ENCODE results near the gene RAB31. TPM values are rescaled to one million over a fixed set of nuclear protein-coding genes. Genes with fewer than 3 reads are reported as not detected.

The RAB31 gene
- total and polyA plus RNA-seq, 5 experiments from 2014 or later, result 0.74 to 2.2 (median 1.3) TPM

- POLR2A ChIA-PET, result no interaction called here
- no peaks in the 10 kb centered on the region for H3K36me3 Mint-ChIP-seq
- no peaks in the 10 kb centered on the region for H3K9me3 Mint-ChIP-seq
- H3K4me1 Mint-ChIP-seq, result peaks cover 3 to 16% (median 10%) of the 10 kb centered on the region in 4 donors
- no peak overlapping the region for H3K27ac Mint-ChIP-seq
- H3K4me3 Mint-ChIP-seq, result no peak overlapping the region
- DNase-seq (no peak), ATAC-seq (no peak)
- H3K27me3 Mint-ChIP-seq, result peaks cover 7 to 35% (median 15%) of the 10 kb centered on the region in 5 donors
Measured at GRCh38 chr18:9737472-9738121, 29.5 kb downstream of the RAB31 start.

GRCh38 chr18:9738266-9738969, 30.3 kb downstream of the RAB31 start:
- H3K4me1 Mint-ChIP-seq, result peaks cover 3 to 16% (median 10%) of the 10 kb centered on the region in 4 donors
- POLR2A ChIA-PET, result no interaction called here
- DNase-seq (no peak), ATAC-seq (no peak)
- H3K27ac Mint-ChIP-seq, result no peak overlapping the region
- no peaks in the 10 kb centered on the region for H3K9me3 Mint-ChIP-seq
- no peak overlapping the region for H3K4me3 Mint-ChIP-seq
- H3K36me3 Mint-ChIP-seq, result no peaks in the 10 kb centered on the region
- H3K27me3 Mint-ChIP-seq, result peaks cover 3 to 30% (median 11%) of the 10 kb centered on the region in 5 donors

DNA sequence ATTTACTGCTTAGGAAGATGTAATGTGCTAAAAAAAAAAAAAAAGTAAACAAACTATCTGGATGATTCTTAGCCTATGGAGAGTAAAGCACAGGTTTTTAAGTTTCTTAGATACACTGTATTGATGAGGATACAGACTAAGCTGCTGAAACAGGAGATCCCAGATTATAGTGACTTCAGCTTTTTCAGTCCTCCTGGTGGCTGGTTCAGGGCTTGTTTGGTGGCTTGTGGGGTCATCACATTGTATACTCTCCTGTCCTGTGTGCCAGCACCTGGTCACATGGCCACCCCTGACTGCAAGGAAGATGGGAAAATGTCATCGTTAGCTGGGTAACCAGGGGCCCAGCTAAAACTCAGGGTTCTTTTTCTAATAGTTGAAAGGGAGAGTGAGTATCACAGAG, 31.4 kb downstream of the RAB31 start:
- Mint-ChIP-seq H3K27me3 (peaks cover 5 to 31% (median 12%) of the 10 kb centered on the region in 5 donors), H3K9me3 (no peaks in the 10 kb centered on the region), H3K27ac (no peak overlapping the region), H3K4me3 (no peak overlapping the region), H3K36me3 (no peaks in the 10 kb centered on the region), H3K4me1 (peaks cover 0 to 12% (median 5%) of the 10 kb centered on the region in 4 donors)
- DNase-seq (no peak), ATAC-seq (no peak)
- POLR2A ChIA-PET, result no interaction called here

GRCh38 chr18:9740071-9740470, 32.0 kb downstream of the RAB31 start:
- DNase-seq (no peak), ATAC-seq (no peak)
- Mint-ChIP-seq H3K9me3 (peaks cover 0 to under 1% (median 0%) of the 10 kb centered on the region in 9 donors), H3K4me1 (peaks cover 0 to 9% (median 2%) of the 10 kb centered on the region in 4 donors), H3K27me3 (peaks cover 5 to 31% (median 15%) of the 10 kb centered on the region in 5 donors), H3K36me3 (no peaks in the 10 kb centered on the region), H3K27ac (no peak overlapping the region), H3K4me3 (no peak overlapping the region)
- POLR2A ChIA-PET, result no interaction called here

DNA sequence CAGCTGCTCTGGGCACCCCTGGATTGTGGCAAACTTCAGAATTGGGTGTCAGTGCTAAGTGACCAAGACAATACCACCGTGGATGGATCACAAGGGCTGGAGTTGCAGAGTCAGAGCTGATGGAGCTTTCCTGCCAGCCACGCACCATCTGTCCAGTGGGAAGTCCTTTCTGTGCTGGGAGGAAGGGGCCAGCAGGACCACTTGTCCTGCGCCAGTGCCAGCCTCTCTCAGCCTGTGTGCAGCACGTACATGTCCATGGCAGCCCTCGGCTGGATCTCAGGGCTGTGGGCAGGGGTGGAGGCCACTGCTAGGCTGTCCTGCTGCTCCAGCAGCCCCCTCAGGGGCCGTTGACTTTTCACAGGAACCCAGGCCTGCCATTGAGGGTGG, 33.3 kb downstream of the RAB31 start:
- POLR2A ChIA-PET, result interaction anchor here (0.6 kb wide), 1 partner anchor 15 kb away, joined by 3 read pairs; no protein-coding TSS in a partner anchor
- DNase-seq, result no peak
- Mint-ChIP-seq H3K27ac (no peak overlapping the region), H3K4me3 (no peak overlapping the region), H3K9me3 (peaks cover 0 to 1% (median 0%) of the 10 kb centered on the region in 9 donors), H3K4me1 (no peaks in the 10 kb centered on the region), H3K27me3 (peaks cover 5 to 30% (median 15%) of the 10 kb centered on the region in 5 donors), H3K36me3 (no peaks in the 10 kb centered on the region)
- no peak for ATAC-seq

- no peak for DNase-seq
- H3K4me1 Mint-ChIP-seq, result no peaks in the 10 kb centered on the region
- POLR2A ChIA-PET, result interaction anchor here (0.6 kb wide), 1 partner anchor 14 kb away, joined by 3 read pairs; no protein-coding TSS in a partner anchor
- no peaks in the 10 kb centered on the region for H3K36me3 Mint-ChIP-seq
- H3K27me3 Mint-ChIP-seq, result peaks cover 5 to 30% (median 15%) of the 10 kb centered on the region in 5 donors
- no peak for ATAC-seq
- H3K27ac Mint-ChIP-seq, result peak overlapping the region in 1 of 10 donors; percentile 67
- H3K4me3 Mint-ChIP-seq, result no peak overlapping the region
- peaks cover 0 to 1% (median 0%) of the 10 kb centered on the region in 9 donors for H3K9me3 Mint-ChIP-seq
Measured at GRCh38 chr18:9741793-9742523, 33.9 kb downstream of the RAB31 start.

DNA sequence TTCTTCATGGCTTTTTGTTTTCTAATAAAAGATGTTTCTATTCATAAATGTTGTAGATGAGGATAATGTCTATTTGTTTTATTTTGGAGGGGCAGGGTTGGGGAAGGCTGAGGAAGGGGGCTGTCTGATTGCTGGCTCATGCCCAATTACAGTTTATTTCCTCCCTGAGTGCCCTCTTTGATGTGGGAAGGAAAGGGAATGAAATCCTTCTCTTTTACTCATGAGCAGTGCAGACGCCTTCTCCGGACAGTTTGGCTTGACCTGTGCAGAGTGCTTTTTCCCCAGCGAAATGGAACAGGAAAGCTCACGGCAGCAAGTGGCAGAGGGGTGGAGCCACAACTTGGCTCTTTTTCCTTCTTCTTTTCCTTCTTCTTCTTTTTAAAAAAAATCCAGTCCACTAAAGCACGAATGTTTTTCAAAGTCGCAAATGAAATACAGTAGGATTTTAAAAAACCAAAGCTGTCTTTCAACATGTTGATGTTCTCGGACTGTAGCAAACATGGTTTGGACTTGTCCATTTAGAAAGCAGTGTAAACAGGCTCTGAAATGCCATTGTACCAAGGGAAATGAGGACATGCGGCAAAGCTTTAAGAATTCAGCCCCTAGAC, 34.5 kb downstream of the RAB31 start:
- Mint-ChIP-seq H3K27me3 (peaks cover 5 to 30% (median 15%) of the 10 kb centered on the region in 5 donors), H3K4me3 (no peak overlapping the region), H3K9me3 (peaks cover 0 to 1% (median 0%) of the 10 kb centered on the region in 9 donors), H3K27ac (no peak overlapping the region), H3K36me3 (no peaks in the 10 kb centered on the region), H3K4me1 (no peaks in the 10 kb centered on the region)
- DNase-seq (no peak), ATAC-seq (no peak)
- POLR2A ChIA-PET, result no interaction called here

DNA sequence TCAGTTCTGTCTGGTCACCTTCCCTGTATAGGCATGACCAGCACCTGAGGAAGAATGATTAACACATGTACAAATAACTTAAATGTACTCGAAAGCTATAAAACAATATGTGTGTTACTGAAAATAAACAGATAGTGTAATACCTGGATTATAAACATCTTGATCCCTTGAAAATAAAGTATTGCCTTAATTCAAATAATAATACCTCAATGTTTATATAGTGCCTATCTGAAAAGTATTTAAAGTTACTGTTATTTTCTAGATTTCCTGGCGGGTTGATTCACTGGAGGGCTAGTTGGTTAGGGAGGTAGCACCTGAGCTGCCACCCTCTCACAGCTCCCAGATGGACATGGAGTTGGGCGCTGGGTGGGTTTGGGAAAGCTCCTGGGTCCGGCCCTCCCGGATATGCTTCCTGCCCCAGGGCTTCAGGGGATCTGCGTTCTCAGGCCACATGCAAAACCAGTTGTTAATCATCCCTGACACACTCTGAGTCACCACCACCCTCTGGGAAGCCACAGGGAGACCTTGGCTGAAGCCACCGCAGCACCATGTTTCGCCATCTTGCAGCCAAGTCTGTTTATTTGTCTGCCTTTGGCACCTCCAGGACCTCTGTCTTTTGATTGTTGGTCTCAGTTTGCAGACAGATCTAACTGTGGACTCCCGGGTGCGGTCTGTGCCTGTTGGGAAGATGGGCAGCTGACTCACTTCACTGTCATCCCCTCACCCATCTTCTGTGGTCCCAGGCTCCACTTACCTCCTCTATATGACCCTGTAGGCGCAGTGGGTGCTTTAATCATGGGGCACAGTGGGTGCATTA, 35.3 kb downstream of the RAB31 start:
- POLR2A ChIA-PET, result no interaction called here
- DNase-seq (no peak), ATAC-seq (no peak)
- Mint-ChIP-seq H3K36me3 (no peaks in the 10 kb centered on the region), H3K9me3 (peaks cover 0 to 1% (median 0%) of the 10 kb centered on the region in 9 donors), H3K4me1 (no peaks in the 10 kb centered on the region), H3K4me3 (no peak overlapping the region), H3K27ac (no peak overlapping the region), H3K27me3 (peaks cover 5 to 26% (median 15%) of the 10 kb centered on the region in 5 donors)

GRCh38 chr18:9746958-9747357, 38.9 kb downstream of the RAB31 start:
- H3K36me3 Mint-ChIP-seq, result no peaks in the 10 kb centered on the region
- no peaks in the 10 kb centered on the region for H3K4me1 Mint-ChIP-seq
- H3K27ac Mint-ChIP-seq, result no peak overlapping the region
- no peak for DNase-seq
- no peak overlapping the region for H3K4me3 Mint-ChIP-seq
- peaks cover 0 to 1% (median 0%) of the 10 kb centered on the region in 9 donors for H3K9me3 Mint-ChIP-seq
- POLR2A ChIA-PET, result no interaction called here
- no peak for ATAC-seq
- peaks cover 5 to 19% (median 10%) of the 10 kb centered on the region in 5 donors for H3K27me3 Mint-ChIP-seq

GRCh38 chr18:9749611-9750010, 41.5 kb downstream of the RAB31 start:
- ATAC-seq, result no peak
- POLR2A ChIA-PET, result no interaction called here
- Mint-ChIP-seq H3K36me3 (no peaks in the 10 kb centered on the region), H3K27ac (no peak overlapping the region), H3K27me3 (peaks cover 0 to 2% (median 0%) of the 10 kb centered on the region in 5 donors), H3K9me3 (peaks cover 0 to 1% (median 0%) of the 10 kb centered on the region in 9 donors), H3K4me1 (no peaks in the 10 kb centered on the region), H3K4me3 (no peak overlapping the region)
- DNase-seq, result no peak

GRCh38 chr18:9750112-9750511, 42.0 kb downstream of the RAB31 start:
- Mint-ChIP-seq H3K36me3 (no peaks in the 10 kb centered on the region), H3K4me3 (no peak overlapping the region), H3K9me3 (peaks cover 0 to under 1% (median 0%) of the 10 kb centered on the region in 9 donors), H3K4me1 (no peaks in the 10 kb centered on the region), H3K27ac (no peak overlapping the region), H3K27me3 (peaks cover 0 to 1% (median 0%) of the 10 kb centered on the region in 5 donors)
- DNase-seq (no peak), ATAC-seq (no peak)
- POLR2A ChIA-PET, result no interaction called here
